SK-N-SH (cell line): Measurements from ENCODE around the gene PPP1R16B. TPM values are rescaled to one million over a fixed set of nuclear protein-coding genes. Genes with fewer than 3 reads are reported as not detected.

Experiments
- CTCF ChIA-PET: fragments of 300-600, 350-600 bp; formaldehyde crosslinking; extraction: SDS; loops from one replicate; lab custom pipeline; 2021; lab: Yijun Ruan, JAX
- POLR2A ChIA-PET: fragments of 350-600 bp; sonication (Branson Sonifier 250); formaldehyde crosslinking; extraction: SDS; loops from one replicate; lab custom pipeline; 2020; ENCODE audit warnings: antibody characterized with exemption, inconsistent platforms; lab: Yijun Ruan, JAX
- DNase-seq: peaks from one replicate; pipeline ENCODE4 v3.0.0; 2012
- H2AFZ ChIP-seq: fragments of 200-600 bp; sonication (generic); 2 replicates; pipeline ENCODE4 v1.8.1; 2016; ENCODE audit warnings: antibody characterized with exemption, mild to moderate bottlenecking, low read depth
- H3F3A ChIP-seq: fragments of 200-600 bp; sonication (generic); replicated peaks from 2 replicates; pipeline ENCODE3; 2016; ENCODE audit warnings: antibody characterized with exemption, mild to moderate bottlenecking; ENCODE audit not compliant: insufficient read depth
- H3K27ac ChIP-seq, 2 experiments: fragments of 200-500 bp in 1 of 2; fragments of 200-600 bp in 1 of 2; sonication (Bioruptor generic) in 1 of 2; sonication (generic), shearing (Covaris generic) in 1 of 2; 2 replicates each; pipeline versions ENCODE4 v1.5.1 to v1.6.1; 2014 to 2016; ENCODE audit warnings: low read depth in 2 of 2, inconsistent platforms in 1 of 2, low read length in 1 of 2, mild to moderate bottlenecking in 1 of 2, mixed read lengths in 1 of 2
- H3K27me3 ChIP-seq: fragments of 200-600 bp; sonication (generic), shearing (Covaris generic); 2 replicates; pipeline ENCODE4 v1.6.1; 2016; ENCODE audit warnings: mixed run types; ENCODE audit not compliant: insufficient read depth
- H3K36me3 ChIP-seq, 2 experiments: fragments of 200-500 bp in 1 of 2; fragments of 200-600 bp in 1 of 2; sonication (Bioruptor generic) in 1 of 2; sonication (generic) in 1 of 2; replicated peaks in 1 of 2; 2 replicates each; pipeline versions ENCODE3 to v1.5.1; 2014 to 2016; ENCODE audit warnings: low read length in 1 of 2, mild to moderate bottlenecking in 1 of 2; ENCODE audit not compliant: insufficient read depth in 2 of 2, control insufficient read depth in 1 of 2
- H3K4me1 ChIP-seq, 2 experiments: fragments of 200-500 bp in 1 of 2; fragments of 200-600 bp in 1 of 2; sonication (Bioruptor generic) in 1 of 2; sonication (generic), shearing (Covaris generic) in 1 of 2; 2 replicates each; pipeline versions ENCODE4 v1.5.1 to v1.6.1; 2014 to 2016; ENCODE audit warnings: low read depth in 1 of 2, low read length in 1 of 2, mixed run types in 1 of 2; ENCODE audit not compliant: insufficient read depth in 2 of 2, control insufficient read depth in 1 of 2
- H3K4me2 ChIP-seq: fragments of 200-600 bp; sonication (generic), shearing (Covaris generic); 2 replicates; pipeline ENCODE4 v1.6.1; 2017; ENCODE audit warnings: mixed run types
- H3K4me3 ChIP-seq, 2 experiments: fragments of 200-500 bp in 1 of 2; fragments of 200-600 bp in 1 of 2; sonication (Bioruptor generic) in 1 of 2; sonication (generic), shearing (Covaris generic) in 1 of 2; 2 replicates each; pipeline versions ENCODE4 v1.5.1 to v1.8.1; 2014 to 2016; ENCODE audit warnings: low read depth in 2 of 2, inconsistent platforms in 1 of 2, low read length in 1 of 2, mild to moderate bottlenecking in 1 of 2, mixed read lengths in 1 of 2, moderate library complexity in 1 of 2
- H3K79me2 ChIP-seq: fragments of 200-600 bp; sonication (generic); 2 replicates; pipeline ENCODE4 v1.8.1; 2017; ENCODE audit warnings: mild to moderate bottlenecking; ENCODE audit not compliant: insufficient read depth
- H3K9ac ChIP-seq: fragments of 200-600 bp; sonication (generic); 2 replicates; pipeline ENCODE4 v1.6.1; 2017; ENCODE audit warnings: mixed run types
- H3K9me2 ChIP-seq: fragments of 200-600 bp; sonication (generic); 2 replicates; pipeline ENCODE4 v1.6.1; 2017; ENCODE audit warnings: mixed run types
- H3K9me3 ChIP-seq: fragments of 200-600 bp; sonication (generic); 2 replicates; pipeline ENCODE4 v1.6.1; 2017; ENCODE audit warnings: mixed run types, mild to moderate bottlenecking, moderate library complexity
- H4K20me1 ChIP-seq: fragments of 200-600 bp; sonication (generic); 2 replicates; pipeline ENCODE4 v1.6.1; 2017; ENCODE audit warnings: mild to moderate bottlenecking, mixed run types; ENCODE audit not compliant: insufficient read depth
- CHD2 ChIP-seq: fragments of 150-350 bp; IDR thresholded peaks from 2 replicates; pipeline ENCODE4 v1.6.1; 2018; ENCODE audit warnings: low read length; ENCODE audit not compliant: partially characterized antibody
- ELF1 ChIP-seq: IDR thresholded peaks from 2 replicates; pipeline ENCODE4 v1.4.0; 2012
- EP300 ChIP-seq, 2 experiments: IDR thresholded peaks; 2 replicates each; pipeline versions ENCODE4 v1.4.0 to v1.6.1; 2012; ENCODE audit warnings: borderline replicate concordance in 1 of 2, low read depth in 1 of 2, low read length in 1 of 2
- EZH2phosphoT487 ChIP-seq: fragments of 200-600 bp; sonication (generic); IDR thresholded peaks from 2 replicates; pipeline ENCODE4 v1.6.1; 2017; ENCODE audit warnings: low read depth, mixed run types, mild to moderate bottlenecking, antibody characterized with exemption, moderate library complexity, borderline replicate concordance
- FOSL2 ChIP-seq: IDR thresholded peaks from 2 replicates; pipeline ENCODE4 v1.4.0; 2012; ENCODE audit warnings: low read depth, mild to moderate bottlenecking, moderate library complexity, borderline replicate concordance
- FOXJ3 ChIP-seq: sonication (generic); formaldehyde crosslinking; IDR thresholded peaks from 2 replicates; pipeline ENCODE4 v1.5.1; 2020; ENCODE audit warnings: mild to moderate bottlenecking, missing genetic modification reagents
- FOXM1 ChIP-seq: IDR thresholded peaks from 2 replicates; pipeline ENCODE4 v1.4.0; 2012; ENCODE audit warnings: low read depth, mild to moderate bottlenecking
- GATA2 ChIP-seq: sonication (generic); formaldehyde crosslinking; IDR thresholded peaks from 2 replicates; pipeline ENCODE4 v1.5.0; 2020; ENCODE audit warnings: mild to moderate bottlenecking, missing genetic modification reagents
- IRF3 ChIP-seq: fragments of 150-350 bp; IDR thresholded peaks from 2 replicates; pipeline ENCODE4 v1.6.1; 2016; ENCODE audit warnings: mild to moderate bottlenecking, low read depth, low read length
- JUND ChIP-seq: IDR thresholded peaks from 2 replicates; pipeline ENCODE4 v1.4.0; 2012
- NFIC ChIP-seq: IDR thresholded peaks from 2 replicates; pipeline ENCODE4 v1.4.0; 2012; ENCODE audit warnings: borderline replicate concordance
- TAF1 ChIP-seq: IDR thresholded peaks from 2 replicates; pipeline ENCODE4 v1.6.1; 2012; ENCODE audit warnings: low read depth, mild to moderate bottlenecking, low read length, moderate library complexity, borderline replicate concordance
- USF1 ChIP-seq: IDR thresholded peaks from 2 replicates; pipeline ENCODE4 v1.4.0; 2012; ENCODE audit warnings: low read depth, borderline replicate concordance
- USF2 ChIP-seq: fragments of 150-350 bp; IDR thresholded peaks from 2 replicates; pipeline ENCODE4 v1.6.1; 2017; ENCODE audit warnings: antibody characterized with exemption, low read length, low read depth, borderline replicate concordance
- WGBS: methylation state at CpG from one replicate; pipeline ENCODE4 v1.1.6; 2017; ENCODE audit warnings: low lambda C conversion rate; 5-methylcytosine and 5-hydroxymethylcytosine counted together
- polyA plus RNA-seq, 3 experiments: library from polyadenylated mRNA; depleted of rRNA; stranded (reverse); fragments of >200 nt; gene quantifications; 2 replicates each; pipeline ENCODE4 v1.2.3, GENCODE V29; 2012

PPP1R16B gene
- polyA plus RNA-seq, 1 of the 3 experiments (the other 2 are of a cell fraction), result 0.28 TPM

- WGBS, result 95% methylated on average over 9 of the region's 9 CpGs
- H3K4me1 ChIP-seq, result no peaks in the 10 kb centered on the region
- peaks cover 46% of the 10 kb centered on the region; the same call in 1 of the 2 replicates for H3K79me2 ChIP-seq
- POLR2A ChIA-PET, result no interaction called here
- DNase-seq, result no peak
- peaks cover 12 to 38% of the 10 kb centered on the region in 2 experiments for H3K36me3 ChIP-seq
- no peak overlapping the region for H3K4me3 ChIP-seq
- H4K20me1 ChIP-seq, result no peaks in the 10 kb centered on the region
- TF ChIP-seq ELF1 (no peak), IRF3 (no peak), FOXJ3 (no peak), NFIC (no peak), FOSL2 (no peak), FOXM1 (no peak)
- no peak overlapping the region for H2AFZ ChIP-seq
- H3K9me3 ChIP-seq, result no peaks in the 10 kb centered on the region
- CTCF ChIA-PET, result no interaction called here
- H3K9me2 ChIP-seq, result no peaks in the 10 kb centered on the region
- H3K9ac ChIP-seq, result no peak overlapping the region
- H3K4me2 ChIP-seq, result no peak overlapping the region
- H3F3A ChIP-seq, result no peaks in the 10 kb centered on the region
- H3K27me3 ChIP-seq, result no peaks in the 10 kb centered on the region
- H3K27ac ChIP-seq, result no peak overlapping the region
Measured at GRCh38 chr20:38951611-38952010, 146.1 kb downstream of the PPP1R16B start.

GRCh38 chr20:38952153-38952552, 146.7 kb downstream of the PPP1R16B start:
- no peak overlapping the region for H3K4me3 ChIP-seq
- H3K9me2 ChIP-seq, result no peaks in the 10 kb centered on the region
- no peaks in the 10 kb centered on the region for H3K4me1 ChIP-seq
- no peaks in the 10 kb centered on the region for H4K20me1 ChIP-seq
- no peak overlapping the region for H2AFZ ChIP-seq
- H3K9me3 ChIP-seq, result no peaks in the 10 kb centered on the region
- TF ChIP-seq GATA2 (CRISPR knock-in tag) (no peak), CHD2 (no peak), EP300 (IDR thresholded peaks at IDR 0.05; ENCODE audit: borderline replicate concordance in 1 of 2, low read depth in 1 of 2, low read length in 1 of 2) (no peak), USF2 (no peak), JUND (no peak), TAF1 (no peak), EZH2phosphoT487 (no peak), USF1 (no peak)
- H3K4me2 ChIP-seq, result no peak overlapping the region
- peaks cover 12 to 33% of the 10 kb centered on the region in 2 experiments for H3K36me3 ChIP-seq
- 92% methylated on average over 6 of the region's 6 CpGs for WGBS
- no peaks in the 10 kb centered on the region for H3F3A ChIP-seq
- no peak overlapping the region for H3K27ac ChIP-seq
- H3K9ac ChIP-seq, result no peak overlapping the region
- ChIA-PET POLR2A (no interaction called here), CTCF (no interaction called here)
- no peak for DNase-seq
- H3K79me2 ChIP-seq, result peaks cover 41% of the 10 kb centered on the region; the same call in 1 of the 2 replicates
- no peaks in the 10 kb centered on the region for H3K27me3 ChIP-seq
